Activated CD4-positive, alpha-beta T cell treated with anti-CD3 and anti-CD28 coated beads, Interleukin-10, Interleukin-2, amounts not matched to agents 100 ng/mL and 50 ng/mL, durations not matched to agents 16 hours and 8 hours (primary cell): ENCODE results near the gene ASAP3.
"Not testable (repeated sequence)": the region's sequence is repeated elsewhere in the genome, so short reads cannot be mapped to it uniquely, and the experiment has no call there.

Experiments used
- DNase-seq: peaks from one replicate; pipeline ENCODE4 v3.0.0-alpha.2; 2020

The ASAP3 gene

GRCh38 chr1:23394181-23394580 is 89.8 kb downstream of the ASAP3 start:
- no peak for DNase-seq

- DNase-seq: no peak
Measured at GRCh38 chr1:23393706-23394105, 90.3 kb downstream of the ASAP3 start.

DNA sequence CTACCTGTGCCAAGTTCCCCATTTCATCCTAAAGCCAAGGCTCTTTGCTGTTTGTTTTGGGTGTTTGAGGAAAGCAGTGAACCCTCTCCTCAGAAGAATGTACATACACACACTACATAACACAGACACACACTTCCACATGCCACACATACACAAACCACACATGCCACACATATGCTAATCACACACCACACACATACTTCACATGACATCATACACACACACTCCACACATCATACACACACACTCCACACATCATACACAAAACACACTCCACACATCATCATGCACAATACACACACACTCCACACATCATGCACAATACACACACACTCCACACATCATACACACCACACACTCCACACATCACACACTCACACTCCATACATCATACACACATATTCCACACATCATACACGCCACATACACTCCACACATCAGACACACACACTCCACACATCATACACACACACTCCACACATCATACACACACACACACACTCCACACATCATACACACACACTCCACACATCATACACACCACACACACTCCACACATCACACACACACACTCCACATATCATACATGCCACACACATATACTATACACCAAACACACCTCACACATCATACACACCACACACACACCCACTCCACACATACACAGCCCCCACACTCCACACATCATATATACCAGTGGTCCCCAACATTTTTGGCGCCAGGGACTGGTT is 91.7 kb downstream of the ASAP3 start:
- DNase-seq: no peak

DNA sequence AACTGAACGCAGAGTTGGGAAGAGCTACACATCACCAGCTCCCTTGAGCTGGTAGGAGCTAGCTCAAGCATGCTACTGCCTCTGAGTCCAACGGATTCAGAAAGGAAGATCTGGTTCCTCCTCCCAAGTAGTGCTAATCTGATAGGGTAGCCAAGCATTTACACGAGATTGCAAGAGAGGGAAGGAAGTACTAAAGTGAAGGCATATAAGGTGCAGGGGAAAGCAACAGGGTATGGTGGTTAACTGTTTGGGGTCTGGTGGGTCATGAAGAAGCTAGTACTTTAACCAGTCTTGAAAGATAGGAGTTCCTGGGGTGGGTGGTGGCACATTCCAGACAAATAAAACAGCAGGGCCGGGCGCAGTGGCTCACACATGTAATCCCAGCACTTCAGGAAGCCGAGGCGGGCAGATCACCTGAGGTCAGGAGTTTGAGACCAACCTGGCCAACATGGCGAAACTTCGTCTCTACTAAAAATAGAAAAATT is 94.1 kb downstream of the ASAP3 start:
- no peak for DNase-seq

DNA sequence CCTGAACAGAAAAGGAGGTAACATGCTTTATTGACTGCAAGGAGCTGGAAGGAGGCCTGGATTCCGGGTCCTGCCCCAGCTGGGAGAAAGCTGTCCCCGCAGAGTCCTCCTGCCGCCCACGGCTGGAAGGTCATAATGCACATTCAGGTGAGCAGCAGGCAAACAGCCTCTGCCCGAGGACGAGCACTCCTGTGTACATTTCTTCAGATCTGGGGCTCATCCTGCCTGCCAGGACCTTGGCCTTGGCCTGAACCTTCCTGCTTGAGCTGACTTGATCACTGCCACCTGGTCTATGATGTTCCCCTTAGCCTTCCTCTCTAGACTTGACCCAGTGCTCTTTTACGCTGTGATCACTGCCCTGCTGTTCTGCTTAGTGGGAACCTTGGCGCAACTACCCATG is 96.5 kb downstream of the ASAP3 start:
- DNase-seq: no peak

GRCh38 chr1:23385119-23385621 is 98.8 kb downstream of the ASAP3 start:
- DNase-seq: no peak

DNA sequence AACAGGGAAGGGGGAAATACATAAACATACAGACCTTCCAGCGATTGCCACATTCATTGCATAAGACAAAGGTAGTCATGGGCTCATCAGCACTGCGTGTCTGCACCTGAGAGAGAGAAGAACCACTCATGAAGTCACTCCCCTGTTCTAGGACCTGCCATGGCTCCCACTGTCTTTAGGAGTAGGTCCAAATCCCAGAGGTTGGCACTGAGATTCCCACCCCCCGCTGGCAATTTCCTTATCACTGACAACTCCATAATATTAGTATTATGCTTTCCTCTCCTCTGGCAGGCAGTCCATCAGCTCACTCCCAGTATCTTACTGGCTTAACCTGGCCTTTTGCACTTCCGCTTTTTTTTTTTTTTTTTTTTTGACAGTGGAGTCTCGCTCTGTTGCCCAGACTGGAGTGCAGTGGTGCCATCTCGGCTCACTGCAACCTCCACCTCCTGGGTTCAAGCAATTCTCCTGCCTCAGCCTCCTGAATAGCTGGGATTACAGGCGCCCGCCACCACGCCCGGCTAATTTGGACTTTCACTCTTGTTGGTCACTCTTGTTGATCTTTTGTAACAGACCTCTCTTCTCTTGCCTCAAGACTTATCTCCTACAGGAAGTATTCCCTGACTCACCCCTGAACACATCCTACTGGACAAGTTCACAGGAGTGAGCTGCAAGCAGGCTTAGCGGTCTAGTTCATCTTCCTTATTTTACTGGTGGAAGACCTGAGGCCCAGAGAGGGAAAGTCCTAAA is 99.5 kb downstream of the ASAP3 start:
- no peak for DNase-seq

DNA sequence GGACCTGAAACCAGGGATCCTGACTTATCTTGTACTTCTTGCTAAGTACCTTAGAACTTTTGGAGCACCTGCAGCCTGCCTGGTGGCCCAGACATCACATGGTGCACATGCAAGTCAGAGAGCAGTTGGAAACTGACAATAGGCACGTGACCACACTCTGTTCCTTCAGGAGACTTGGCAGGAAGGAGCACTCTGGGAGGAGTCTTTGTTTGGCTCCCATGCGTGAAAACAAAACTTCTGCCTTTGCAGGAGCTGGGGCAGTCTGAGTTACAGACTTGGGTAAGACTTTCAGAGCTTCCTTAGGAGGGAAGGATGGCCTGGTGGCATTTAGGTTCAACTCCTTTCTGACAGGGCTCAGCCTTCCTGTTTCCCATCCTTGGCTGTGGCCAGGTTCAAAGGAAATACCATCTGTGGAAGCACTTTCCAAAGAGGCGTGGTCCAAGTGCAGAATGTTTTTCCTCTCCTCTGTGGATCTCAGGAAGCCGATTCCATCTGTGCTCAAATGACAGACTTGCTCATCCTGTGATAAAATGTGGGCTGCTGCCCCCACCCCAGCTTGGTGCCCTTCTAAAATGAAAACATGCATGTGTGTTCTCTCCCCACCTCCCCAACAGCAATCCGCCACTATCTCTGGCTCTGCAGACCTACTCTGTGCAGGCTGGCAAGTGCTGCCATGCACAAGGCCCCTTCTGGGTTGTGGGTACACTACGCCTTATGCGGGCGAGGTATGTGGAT is 100.2 kb downstream of the ASAP3 start:
- DNase-seq: no peak

GRCh38 chr1:23381233-23381885 is 102.6 kb downstream of the ASAP3 start:
- DNase-seq: no peak

GRCh38 chr1:23380719-23381118 is 103.3 kb downstream of the ASAP3 start:
- DNase-seq: no peak

DNA sequence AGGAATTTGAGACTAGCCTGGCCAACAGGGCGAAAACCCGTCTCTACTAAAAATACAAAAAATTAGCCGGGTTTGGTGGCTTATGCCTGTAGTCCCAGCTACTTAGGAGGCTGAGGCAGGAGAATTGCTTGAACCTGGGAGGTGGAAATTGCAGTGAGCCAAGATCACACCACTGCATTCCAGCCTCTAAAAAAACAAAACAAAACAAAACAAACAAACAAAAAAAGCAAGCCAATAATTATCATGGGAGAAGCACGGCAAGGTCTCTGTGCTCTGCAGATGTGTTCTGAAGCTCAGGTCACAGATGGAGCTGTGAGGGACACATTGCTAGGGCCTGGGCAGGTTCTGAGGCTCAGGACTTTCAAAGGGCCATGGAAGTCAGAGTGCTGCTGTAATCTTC is 103.7 kb downstream of the ASAP3 start:
- DNase-seq: not testable (repeated sequence)
